Mammary epithelial cell (primary cell): ENCODE results near the gene HOXB7.

Source experiments
- EZH2 ChIP-seq: IDR thresholded peaks from 2 replicates; pipeline ENCODE4 v1.6.1; 2012; ENCODE audit warnings: low read length, inconsistent platforms, borderline replicate concordance
- TF ChIP-seq, protein P1 (sequence below), 2 donors: IDR thresholded peaks in 1 of 2; conservative IDR thresholded peaks in 1 of 2; 2 replicates each; pipeline ENCODE4 v1.5.1; 2011 to 2012; ENCODE audit warnings: inconsistent platforms in 2 of 2, low read length in 2 of 2, mild to moderate bottlenecking in 2 of 2, control low read depth in 1 of 2, low read depth in 1 of 2; ENCODE audit not compliant: insufficient read depth in 1 of 2; ENCODE audit errors: extremely low read depth in 1 of 2

DNA sequence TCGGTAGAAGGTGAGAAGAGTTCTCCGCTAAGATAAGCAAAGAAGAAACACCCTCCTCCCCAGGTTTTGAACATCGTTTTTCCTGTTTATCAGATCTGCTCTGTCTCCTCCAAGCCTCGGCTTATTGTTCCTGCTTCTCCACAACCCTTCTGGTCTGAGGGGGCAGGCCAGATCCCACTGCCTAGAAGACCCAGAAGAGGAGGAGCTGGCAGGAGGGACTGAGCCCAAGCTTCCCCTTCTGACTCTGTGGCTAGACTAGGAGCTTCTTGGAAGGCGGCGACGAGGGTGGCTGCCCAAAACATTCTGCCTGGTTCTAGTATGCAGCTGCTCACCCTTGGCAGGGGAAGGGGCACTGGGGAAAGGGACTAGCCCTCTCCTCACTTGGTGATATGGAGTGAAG, 12.1 kb downstream of the HOXB7 start:
- TF ChIP-seq, protein P1, sequence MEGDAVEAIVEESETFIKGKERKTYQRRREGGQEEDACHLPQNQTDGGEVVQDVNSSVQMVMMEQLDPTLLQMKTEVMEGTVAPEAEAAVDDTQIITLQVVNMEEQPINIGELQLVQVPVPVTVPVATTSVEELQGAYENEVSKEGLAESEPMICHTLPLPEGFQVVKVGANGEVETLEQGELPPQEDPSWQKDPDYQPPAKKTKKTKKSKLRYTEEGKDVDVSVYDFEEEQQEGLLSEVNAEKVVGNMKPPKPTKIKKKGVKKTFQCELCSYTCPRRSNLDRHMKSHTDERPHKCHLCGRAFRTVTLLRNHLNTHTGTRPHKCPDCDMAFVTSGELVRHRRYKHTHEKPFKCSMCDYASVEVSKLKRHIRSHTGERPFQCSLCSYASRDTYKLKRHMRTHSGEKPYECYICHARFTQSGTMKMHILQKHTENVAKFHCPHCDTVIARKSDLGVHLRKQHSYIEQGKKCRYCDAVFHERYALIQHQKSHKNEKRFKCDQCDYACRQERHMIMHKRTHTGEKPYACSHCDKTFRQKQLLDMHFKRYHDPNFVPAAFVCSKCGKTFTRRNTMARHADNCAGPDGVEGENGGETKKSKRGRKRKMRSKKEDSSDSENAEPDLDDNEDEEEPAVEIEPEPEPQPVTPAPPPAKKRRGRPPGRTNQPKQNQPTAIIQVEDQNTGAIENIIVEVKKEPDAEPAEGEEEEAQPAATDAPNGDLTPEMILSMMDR (conservative IDR thresholded peaks at IDR 0.05 in 1 of 2, IDR thresholded peaks at IDR 0.05 in 1 of 2; ENCODE audit: extremely low read depth in 1 of 2, insufficient read depth in 1 of 2, low read depth in 1 of 2, low read length in 2 of 2): no peak
- TF ChIP-seq EZH2: no peak
